Panc1 (cell line): Measurements from ENCODE around the gene SLC2A4RG. TPM values are rescaled to one million over a fixed set of nuclear protein-coding genes. Genes with fewer than 3 reads are reported as not detected.

Experiments
- ATAC-seq: fragments of 200-7000 bp; cut with Tn5 transposase; 2 replicates; pipeline ENCODE4 v1.9.1; 2020; ENCODE audit warnings: mild to moderate bottlenecking, moderate library complexity
- BruUV-seq: library from RNA; stranded (reverse); fragments of 400-500 nt; replicated peaks from 2 replicates; lab custom pipeline; 2021; lab: Mats Ljungman, UMichigan
- CTCF ChIA-PET: fragments of 300-600 bp; sonication (Branson Sonifier 250); formaldehyde crosslinking; loops from one replicate; lab custom pipeline; 2022; ENCODE audit warnings: antibody characterized with exemption; lab: Charles Lee
- POLR2A ChIA-PET: fragments of 300-600 bp; sonication (Branson Sonifier 250); formaldehyde crosslinking; loops from one replicate; lab custom pipeline; 2022; ENCODE audit warnings: antibody characterized with exemption; lab: Charles Lee
- DNase-seq: peaks from one replicate; pipeline ENCODE4 v3.0.0-alpha.2; 2010; ENCODE audit warnings: low read depth, low spot score
- H3K27ac ChIP-seq: 2 replicates; pipeline ENCODE4 v1.5.1; 2011; ENCODE audit warnings: mild to moderate bottlenecking, low read length, inconsistent platforms
- H3K27me3 ChIP-seq: fragments of 200-500 bp; sonication (Bioruptor generic); 2 replicates; pipeline ENCODE4 v1.6.0; 2014; ENCODE audit warnings: low read length, inconsistent platforms; ENCODE audit not compliant: control insufficient read depth, insufficient read depth
- H3K36me3 ChIP-seq: fragments of 200-500 bp; sonication (Bioruptor generic); 2 replicates; pipeline ENCODE4 v1.5.1; 2014; ENCODE audit warnings: inconsistent platforms, mild to moderate bottlenecking, low read length, moderate library complexity; ENCODE audit not compliant: control insufficient read depth, insufficient read depth
- H3K4me1 ChIP-seq: 2 replicates; pipeline ENCODE4 v1.5.1; 2011; ENCODE audit warnings: inconsistent platforms, mild to moderate bottlenecking, low read length, moderate library complexity; ENCODE audit not compliant: control insufficient read depth, insufficient read depth
- H3K4me3 ChIP-seq, 2 experiments: 2 replicates each; pipeline ENCODE4 v1.5.1; 2011 to 2012; ENCODE audit warnings: low read depth in 2 of 2, low read length in 2 of 2, mild to moderate bottlenecking in 2 of 2, inconsistent platforms in 1 of 2, moderate library complexity in 1 of 2
- H3K9me3 ChIP-seq: fragments of 200-500 bp; sonication (Bioruptor generic); 2 replicates; pipeline ENCODE4 v1.5.1; 2014; ENCODE audit warnings: low read depth, mild to moderate bottlenecking, inconsistent platforms, low read length, moderate library complexity; ENCODE audit not compliant: control insufficient read depth, insufficient read depth
- CTCF ChIP-seq: fragments of 450-650 bp; IDR thresholded peaks from 2 replicates; pipeline ENCODE4 v1.5.1; 2017; ENCODE audit warnings: mild to moderate bottlenecking
- POLR2AphosphoS5 ChIP-seq: IDR thresholded peaks from 2 replicates; pipeline ENCODE4 v1.6.1; 2012; ENCODE audit warnings: mild to moderate bottlenecking, low read depth, low read length, moderate library complexity
- REST ChIP-seq, 2 experiments: IDR thresholded peaks; 2 replicates each; pipeline ENCODE4 v1.6.1; 2011 to 2012; ENCODE audit warnings: low read depth in 2 of 2, control low read depth in 1 of 2, low read length in 1 of 2, mild to moderate bottlenecking in 1 of 2, moderate library complexity in 1 of 2; ENCODE audit not compliant: insufficient read depth in 1 of 2
- SIN3A ChIP-seq: IDR thresholded peaks from 2 replicates; pipeline ENCODE4 v1.6.1; 2012; ENCODE audit warnings: low read depth, mild to moderate bottlenecking, low read length, moderate library complexity, borderline replicate concordance; ENCODE audit not compliant: insufficient read depth
- TCF7L2 ChIP-seq: IDR thresholded peaks from 2 replicates; pipeline ENCODE4 v1.6.1; 2011; ENCODE audit warnings: mild to moderate bottlenecking, low read depth, low read length, inconsistent platforms
- in situ Hi-C: cut with HindIII; loops from 2 replicates; pipeline ENCODE4 v1.10.0; 2016; ENCODE audit warnings: low sequenced_read_pairs, low pct_unique_long_range_greater_than_20kb
- intact Hi-C: fragments of 100-400 bp; cut with micrococcal nuclease; formaldehyde crosslinking; loops from one replicate; pipeline ENCODE4 v1.10.0; 2022; ENCODE audit not compliant: unreplicated experiment
- total RNA-seq: library from RNA; stranded (reverse); gene quantifications from one replicate; pipeline ENCODE4 v1.2.1, GENCODE V29; 2021; ENCODE audit not compliant: unreplicated experiment

SLC2A4RG gene
- total RNA-seq, 1 experiment from 2014 or later: 166 TPM

DNA sequence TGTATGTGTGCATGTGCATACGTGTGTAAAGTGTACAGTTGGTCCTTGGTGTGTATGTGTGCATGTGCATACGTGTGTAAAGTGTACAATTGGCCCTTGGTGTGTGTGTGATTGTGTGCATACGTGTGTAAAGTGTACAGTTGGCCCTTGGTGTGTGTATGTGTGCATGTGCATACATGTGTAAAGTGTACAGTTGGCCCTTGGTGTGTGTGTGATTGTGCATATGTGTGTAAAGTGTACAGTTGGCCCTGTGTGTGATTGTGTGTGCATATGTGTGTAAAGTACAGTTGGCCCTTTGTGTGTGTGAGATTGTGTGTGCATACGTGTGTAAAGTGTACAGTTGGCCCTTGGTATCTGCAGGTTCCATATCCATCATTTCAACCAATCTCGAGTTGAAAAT is 8.2 kb upstream of the SLC2A4RG start:
- Histone ChIP-seq H3K36me3 (0 out of 2 replicates have a peak, but pooled peaks cover 2% of the 10 kb centered on the region), H3K4me1 (peaks cover 13% of the 10 kb centered on the region), H3K9me3 (no peaks in the 10 kb centered on the region), H3K27me3 (no peaks in the 10 kb centered on the region), H3K27ac (no peak overlapping the region), H3K4me3 (no peak overlapping the region)
- no peak for TF ChIP-seq POLR2AphosphoS5
- TF ChIP-seq REST (IDR thresholded peaks at IDR 0.05; ENCODE audit: insufficient read depth in 1 of 2, low read depth in 2 of 2, low read length in 1 of 2): no peak
- TF ChIP-seq TCF7L2: no peak
- no peak for TF ChIP-seq SIN3A
- no peak for TF ChIP-seq CTCF
- CTCF ChIA-PET: no interaction called here
- POLR2A ChIA-PET: no interaction called here
- DNase-seq: no peak
- in situ Hi-C loops: no loop called here
- intact Hi-C loops: no loop called here
- BruUV-seq: no TSS peak
- no peak for ATAC-seq

- CTCF ChIA-PET: no interaction called here
- no peak for TF ChIP-seq POLR2AphosphoS5
- TF ChIP-seq CTCF: no peak
- no peak for TF ChIP-seq TCF7L2
- no peak for TF ChIP-seq REST (IDR thresholded peaks at IDR 0.05; ENCODE audit: insufficient read depth in 1 of 2, low read depth in 2 of 2, low read length in 1 of 2)
- no peak for TF ChIP-seq SIN3A
- Histone ChIP-seq H3K9me3 (no peaks in the 10 kb centered on the region), H3K4me3 (no peak overlapping the region), H3K27ac (no peak overlapping the region), H3K27me3 (no peaks in the 10 kb centered on the region), H3K4me1 (peaks cover 22% of the 10 kb centered on the region), H3K36me3 (0 out of 2 replicates have a peak, but pooled peaks cover 2% of the 10 kb centered on the region)
- no peak for ATAC-seq
- no TSS peak for BruUV-seq
- DNase-seq: no peak
- POLR2A ChIA-PET: no interaction called here
- intact Hi-C loops: no loop called here
- in situ Hi-C loops: no loop called here
These were observed 7.2 kb upstream of the SLC2A4RG start for GRCh38 chr20:63732118-63733095.
